Stimulated activated CD4-positive, alpha-beta T cell treated with anti-CD3 and anti-CD28 coated beads, Interleukin-4, amount 100 ng/mL, for 1 hour (primary cell): ENCODE data around the gene KCTD14.
"Not testable (repeated sequence)": the region's sequence is repeated elsewhere in the genome, so short reads cannot be mapped to it uniquely, and the experiment has no call there.

Source experiments
- DNase-seq: peaks from one replicate; pipeline ENCODE4 v3.0.0-alpha.2; 2020

The KCTD14 gene

GRCh38 chr11:78022397-78023396 is at the start of gene KCTD14:
TSS of gene KCTD14 (minus strand) at chr11:78023276. CDS start at chr11:78023249, 27 bp downstream.
- DNase-seq: no peak

GRCh38 chr11:78072455-78072854 is 49.4 kb upstream of the KCTD14 start:
- DNase-seq: no peak

- DNase-seq: no peak
Measured at GRCh38 chr11:78071717-78072116, 48.6 kb upstream of the KCTD14 start.

- no peak for DNase-seq
Measured at GRCh38 chr11:78070621-78071020, 47.5 kb upstream of the KCTD14 start.

- no peak for DNase-seq
Measured at GRCh38 chr11:78069465-78069864, 46.4 kb upstream of the KCTD14 start.

- no peak for DNase-seq
Measured at GRCh38 chr11:78067704-78068103, 44.6 kb upstream of the KCTD14 start.

GRCh38 chr11:78066471-78066870 is 43.4 kb upstream of the KCTD14 start:
- no peak for DNase-seq

GRCh38 chr11:78065203-78065602 is 42.1 kb upstream of the KCTD14 start:
- no peak for DNase-seq

GRCh38 chr11:78063440-78064181 is 40.5 kb upstream of the KCTD14 start, which contains the start of gene THRSP:
TSS of gene THRSP (plus strand) at chr11:78063861. CDS start at chr11:78063882, 21 bp downstream.
- no peak for DNase-seq

- DNase-seq: no peak
Measured at GRCh38 chr11:78062671-78063070, 39.6 kb upstream of the KCTD14 start.

- DNase-seq: no peak
Measured at GRCh38 chr11:78061921-78062311, 38.8 kb upstream of the KCTD14 start.

- DNase-seq: no peak
Measured at GRCh38 chr11:78061088-78061920, 38.2 kb upstream of the KCTD14 start.

- no peak for DNase-seq
Measured at GRCh38 chr11:78060533-78060932, 37.5 kb upstream of the KCTD14 start.

GRCh38 chr11:78059749-78060328 is 36.8 kb upstream of the KCTD14 start:
- DNase-seq: not testable (repeated sequence)

- DNase-seq: no peak
Measured at GRCh38 chr11:78057462-78058055, 34.5 kb upstream of the KCTD14 start.

- DNase-seq: no peak
Measured at GRCh38 chr11:78056093-78056492, 33.0 kb upstream of the KCTD14 start.

- no peak for DNase-seq
Measured at GRCh38 chr11:78054971-78055370, 31.9 kb upstream of the KCTD14 start.

GRCh38 chr11:78050964-78051831 is 28.1 kb upstream of the KCTD14 start:
- no peak for DNase-seq

GRCh38 chr11:78049348-78049747 is 26.3 kb upstream of the KCTD14 start:
- no peak for DNase-seq

GRCh38 chr11:78048561-78048960 is 25.5 kb upstream of the KCTD14 start:
- DNase-seq: no peak

GRCh38 chr11:78046486-78046854 is 23.4 kb upstream of the KCTD14 start:
- no peak for DNase-seq
